HG03378 (cell line): Measurements from ENCODE around the gene CSH1.
A peak's percentile ranks its signal among the peaks of the same experiment; 100 is the strongest.
"Not testable (repeated sequence)": the region's sequence is repeated elsewhere in the genome, so short reads cannot be mapped to it uniquely, and the experiment has no call there.

ENCODE experiments used
- ATAC-seq: cut with Tn5 transposase; IDR thresholded peaks from one replicate; pipeline ENCODE4 v1.9.1; 2021; ENCODE audit warnings: mild to moderate bottlenecking, moderate library complexity; ENCODE audit not compliant: unreplicated experiment

CSH1 gene

DNA sequence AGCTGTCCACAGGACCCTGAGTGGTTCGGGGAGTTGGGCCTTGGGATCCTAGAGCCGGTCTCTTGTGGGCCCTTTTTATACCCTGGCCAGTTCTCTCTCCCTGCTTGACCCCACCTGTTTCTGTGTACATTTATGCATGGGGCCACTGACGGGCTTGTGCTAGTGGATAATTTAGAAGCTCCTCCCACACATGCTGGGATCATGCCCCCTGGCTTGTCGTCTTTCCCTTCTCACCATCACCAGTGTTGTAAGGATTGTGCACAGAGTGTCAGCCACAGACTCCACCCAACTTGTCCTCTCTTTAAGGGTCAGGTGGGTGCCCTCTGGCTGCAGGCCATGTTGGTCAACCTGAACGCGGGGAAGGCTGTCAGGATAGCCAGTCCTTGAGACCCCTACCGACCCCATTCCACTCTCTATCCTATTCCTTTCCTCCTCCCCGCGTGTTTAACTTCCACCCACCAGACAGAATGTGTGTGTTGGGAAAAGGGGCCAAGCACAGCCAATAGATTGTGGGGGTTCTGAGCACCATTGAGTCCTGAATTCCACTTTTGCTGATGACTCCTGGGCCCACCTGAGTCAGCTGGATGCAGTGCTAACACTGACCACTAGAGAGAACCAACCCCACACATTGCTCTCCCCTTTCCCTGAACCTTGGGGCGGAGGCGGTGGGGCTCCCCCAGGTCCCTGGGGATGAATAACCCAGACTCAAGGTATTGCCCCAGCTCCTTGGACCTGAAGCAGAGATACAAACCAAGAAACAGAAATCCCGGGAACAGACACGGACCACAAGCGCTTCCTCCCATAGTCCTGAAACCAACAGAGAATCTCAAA is at the start of gene CSH1:
CSH1 (minus strand) TSS at position 51 of the 831 bp plus-strand sequence. CDS start 63 bp downstream, outside the sequence.
- not testable (repeated sequence) for ATAC-seq

DNA sequence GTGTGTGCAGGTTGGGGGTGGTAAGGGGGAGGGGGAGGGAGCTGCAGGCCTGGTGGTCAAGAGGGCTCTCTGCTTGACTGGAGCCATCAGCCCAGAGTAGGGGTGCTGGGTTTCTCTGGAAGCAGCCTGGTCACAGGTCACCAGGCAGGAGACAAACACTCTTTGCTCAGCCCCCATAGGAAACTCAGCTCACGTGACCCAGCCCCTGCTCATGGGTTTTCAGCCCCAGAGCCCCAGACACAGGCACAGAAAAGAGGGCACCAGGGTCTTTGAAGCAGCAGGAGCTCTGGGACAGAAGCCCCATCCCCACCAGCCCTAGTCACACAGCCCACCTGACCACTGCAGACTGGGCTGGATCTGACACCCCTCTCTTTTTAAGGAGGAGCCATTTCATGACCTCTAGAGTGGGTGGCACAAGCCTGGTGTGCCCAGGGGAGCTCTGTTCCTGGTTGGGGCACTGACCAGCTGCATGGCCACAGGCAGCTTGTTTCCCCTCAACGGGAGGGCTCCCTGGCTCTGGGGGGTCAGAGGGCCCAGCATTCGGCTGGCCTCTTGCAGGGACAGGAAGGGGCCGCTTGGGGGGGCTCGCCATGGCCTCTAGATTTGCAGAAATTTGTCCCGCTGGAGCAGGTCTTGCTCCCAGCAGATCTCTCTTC is 49.5 kb upstream of the CSH1 start:
- ATAC-seq: no peak

DNA sequence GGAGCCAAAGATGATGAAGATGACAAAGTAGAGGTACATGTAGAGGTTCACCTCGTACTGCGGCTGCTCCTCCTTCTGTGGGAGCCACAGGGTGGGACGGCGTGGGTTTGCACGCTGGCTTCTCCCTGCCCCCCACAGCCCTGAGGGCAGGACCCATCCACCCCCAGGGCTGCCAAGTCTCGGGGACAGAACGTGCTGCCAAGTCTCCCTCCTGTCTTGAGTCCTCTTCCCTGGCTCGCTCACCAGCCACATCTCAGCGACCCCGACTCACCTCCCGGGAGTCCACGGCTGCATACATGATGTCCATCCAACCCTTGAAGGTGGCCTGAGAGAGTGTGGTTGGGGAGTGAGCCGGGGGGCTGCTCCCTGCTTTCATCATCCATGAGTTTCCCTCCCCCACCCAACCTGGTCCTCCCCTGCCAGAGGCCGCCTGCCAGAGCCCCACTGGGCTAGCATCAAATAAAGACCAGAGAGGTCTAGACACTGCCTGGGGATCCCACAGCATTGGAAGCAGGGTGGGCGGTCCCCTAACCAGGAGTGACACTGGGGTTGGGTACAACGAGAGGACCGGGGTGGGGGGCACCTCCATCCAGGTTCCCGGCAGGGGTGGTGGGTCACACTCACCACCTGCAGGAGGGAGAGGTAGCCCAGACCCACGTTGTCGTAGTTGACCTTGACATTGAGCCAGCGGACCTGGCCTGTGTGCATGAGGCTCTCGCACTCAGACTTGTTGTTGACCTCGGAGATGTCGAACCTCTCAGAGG is 48.5 kb upstream of the CSH1 start:
- ATAC-seq: no peak

DNA sequence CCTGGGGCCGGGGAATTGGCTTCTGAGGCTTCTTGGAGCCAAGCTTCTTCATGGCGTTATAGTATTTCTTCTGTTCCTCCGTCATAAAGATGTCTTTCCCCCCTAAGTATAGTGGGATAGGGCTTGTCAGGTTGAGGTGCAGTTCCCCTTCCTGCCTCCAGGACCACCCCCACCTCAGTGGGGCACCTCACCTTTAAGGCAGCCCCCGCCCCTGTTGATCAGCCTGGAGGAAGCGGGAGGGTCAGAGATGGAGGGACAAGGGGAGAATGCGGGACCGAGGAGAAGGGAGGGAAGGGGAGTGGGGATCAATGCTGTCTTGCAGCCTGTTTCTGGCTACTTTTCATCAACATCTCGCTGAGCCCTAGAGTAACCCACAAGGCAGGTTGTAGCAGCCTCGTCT is 47.4 kb upstream of the CSH1 start:
- no peak for ATAC-seq

DNA sequence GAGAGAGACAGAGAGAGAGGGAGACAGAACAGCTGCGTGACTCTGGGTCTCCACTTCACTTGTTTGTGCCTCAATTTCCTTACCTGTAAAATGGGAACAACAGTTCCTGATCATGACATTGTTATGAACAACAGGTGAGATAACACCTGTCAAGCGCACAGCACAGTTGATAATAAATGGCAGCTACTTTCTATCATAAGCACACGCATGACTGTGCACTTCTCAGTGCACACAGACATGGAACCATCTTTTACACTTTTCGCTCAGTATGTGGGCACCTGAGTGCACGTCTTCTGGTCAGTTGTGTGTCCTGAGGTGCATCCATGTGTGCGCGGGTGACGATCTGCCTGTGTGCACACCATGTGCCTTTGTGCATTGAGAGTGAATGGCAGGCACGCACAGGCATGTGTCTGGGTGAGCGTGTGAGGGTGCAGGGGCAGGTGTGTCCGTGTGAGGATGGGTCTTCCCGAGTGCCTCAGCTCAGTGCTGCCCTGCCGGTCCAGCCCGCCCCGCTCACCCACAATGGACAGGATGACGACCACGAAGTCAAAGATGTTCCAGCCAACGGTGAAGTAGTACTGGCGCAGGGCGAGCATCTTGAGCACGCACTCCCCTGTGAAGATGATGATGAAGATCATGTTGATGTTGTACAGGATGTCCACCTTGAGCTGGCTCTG is 46.1 kb upstream of the CSH1 start:
- ATAC-seq: no peak

DNA sequence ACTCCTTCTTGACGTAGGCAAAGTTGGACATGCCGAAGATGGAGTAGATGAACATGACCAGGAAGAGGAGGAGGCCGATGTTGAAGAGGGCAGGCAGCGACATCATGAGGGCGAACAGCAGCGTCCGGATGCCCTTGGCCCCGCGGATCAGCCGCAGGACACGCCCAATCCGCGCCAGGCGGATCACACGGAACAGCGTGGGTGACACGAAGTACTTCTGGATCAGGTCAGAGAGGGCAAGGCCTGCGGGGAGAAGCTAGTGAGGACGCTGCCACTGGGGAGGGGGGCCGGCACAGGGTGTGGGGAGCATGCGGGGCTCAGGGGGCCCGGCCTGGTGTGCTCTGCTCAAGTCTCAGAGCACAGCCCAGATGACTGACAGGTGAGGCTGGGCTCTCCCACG is 45.4 kb upstream of the CSH1 start:
- no peak for ATAC-seq

DNA sequence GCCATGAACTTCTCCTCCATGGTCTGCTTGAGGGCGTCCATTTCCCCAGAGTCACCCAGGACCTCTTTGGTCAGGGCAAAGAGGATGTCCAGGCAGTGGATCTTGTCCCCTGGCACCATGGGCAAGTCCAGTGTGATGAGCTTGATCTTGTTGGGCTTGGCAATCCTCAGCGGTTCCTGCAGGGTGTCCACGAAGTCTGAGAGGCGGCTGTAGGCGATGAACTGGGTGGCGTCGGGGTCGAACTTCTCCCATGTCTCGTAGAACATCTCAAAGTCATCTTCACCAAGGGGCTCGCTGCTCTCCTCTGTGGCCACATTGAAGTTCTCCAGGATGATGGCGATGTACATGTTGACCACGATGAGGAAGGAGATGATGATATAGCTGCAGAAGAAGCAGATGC is 44.8 kb upstream of the CSH1 start:
- no peak for ATAC-seq

DNA sequence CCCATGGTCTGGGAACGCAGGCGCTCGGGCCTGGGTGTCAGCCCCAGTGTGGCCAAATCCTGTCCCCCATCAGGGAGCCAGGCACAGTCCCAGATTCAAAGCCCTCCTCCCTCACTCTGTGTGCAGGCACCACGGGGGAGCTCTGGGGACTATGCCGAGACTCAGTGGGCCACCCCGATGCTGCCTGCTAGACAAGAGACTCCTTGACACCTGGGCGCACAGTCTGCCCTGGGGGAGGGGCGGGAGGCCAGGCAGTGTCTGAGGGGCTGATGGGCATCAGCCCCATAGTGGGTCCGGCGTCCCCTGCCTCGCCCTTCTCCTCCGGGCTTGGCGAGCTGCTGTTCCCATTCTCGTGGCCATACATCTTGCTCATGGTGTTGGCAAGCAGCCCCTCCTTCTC is 44.2 kb upstream of the CSH1 start:
- no peak for ATAC-seq

DNA sequence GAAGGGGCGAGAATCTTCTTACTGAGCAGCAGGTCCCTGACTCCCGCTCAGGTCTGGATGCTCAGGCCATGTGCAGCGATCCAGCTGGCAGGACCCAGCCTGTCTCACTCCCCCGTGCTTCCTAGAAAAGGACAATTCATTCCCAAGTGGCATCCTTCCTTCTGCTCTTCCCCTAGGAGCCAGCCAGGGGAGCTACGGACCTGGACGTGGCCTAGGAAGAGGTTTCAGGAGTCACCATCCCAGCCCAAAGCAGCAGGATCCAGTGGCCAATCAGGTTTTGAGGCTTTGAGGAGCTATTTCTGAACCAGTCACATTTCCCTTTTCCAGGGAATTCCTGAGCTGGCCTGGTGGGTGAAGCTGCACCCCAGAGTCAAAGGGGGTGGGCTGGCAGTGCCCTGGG is 43.5 kb upstream of the CSH1 start:
- no peak for ATAC-seq

DNA sequence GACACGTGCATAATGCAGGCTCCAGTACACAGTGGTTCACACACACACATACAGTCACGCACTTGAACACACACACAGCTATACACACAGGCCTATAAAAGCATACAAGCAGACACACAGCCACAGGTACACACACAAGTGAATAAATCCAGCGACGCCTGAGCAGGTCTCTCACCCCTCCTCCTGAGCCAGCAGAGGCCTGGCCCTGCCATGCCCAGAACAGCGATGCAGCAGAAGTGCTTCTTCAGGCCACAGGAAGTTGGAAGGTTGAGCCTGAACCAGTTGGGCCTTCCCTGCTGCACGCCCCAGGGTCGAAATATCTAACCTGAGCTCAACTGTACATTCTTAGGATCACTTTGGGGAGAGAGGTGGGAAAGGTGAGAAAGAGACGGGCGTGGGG is 43.0 kb upstream of the CSH1 start:
- no peak for ATAC-seq

DNA sequence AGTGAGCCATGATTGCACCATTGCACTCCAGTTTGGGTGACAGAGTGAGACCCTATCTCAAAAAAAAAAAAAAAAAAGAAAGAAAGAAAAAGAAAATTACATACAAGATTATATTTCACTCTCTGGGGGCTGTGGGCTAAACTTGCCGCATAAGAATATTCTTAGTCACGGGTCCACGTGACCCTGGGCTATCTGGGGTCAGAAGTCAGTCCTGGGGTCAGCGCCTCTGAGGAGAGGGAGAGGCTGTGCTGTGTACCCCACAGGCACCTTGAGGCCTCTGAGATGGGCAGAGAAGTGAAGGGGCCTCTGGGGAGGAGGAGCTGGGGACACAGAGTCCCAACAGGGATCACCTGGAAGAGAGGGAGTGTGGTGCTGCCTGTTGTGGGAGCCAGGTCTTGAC is 41.5 kb upstream of the CSH1 start:
- ATAC-seq: no peak

DNA sequence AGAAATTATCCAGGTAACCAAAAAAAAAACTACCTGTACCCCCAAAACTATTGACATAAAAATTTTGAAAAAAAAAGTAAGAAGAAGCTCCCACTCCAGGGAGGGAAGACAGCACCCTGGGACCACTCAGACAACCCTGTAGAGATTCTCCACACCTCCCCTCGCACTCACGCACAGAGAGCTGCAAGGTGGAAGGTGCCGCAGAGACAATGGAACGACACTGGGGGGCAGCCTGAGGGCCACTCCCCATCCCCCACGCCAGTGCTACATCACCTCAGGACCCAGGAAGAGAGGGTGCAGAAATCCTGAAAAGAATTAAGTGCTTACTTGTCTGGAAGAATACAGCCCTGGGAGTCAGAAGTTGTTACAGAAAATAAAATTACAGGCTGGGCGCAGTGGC is 40.9 kb upstream of the CSH1 start:
- no peak for ATAC-seq

DNA sequence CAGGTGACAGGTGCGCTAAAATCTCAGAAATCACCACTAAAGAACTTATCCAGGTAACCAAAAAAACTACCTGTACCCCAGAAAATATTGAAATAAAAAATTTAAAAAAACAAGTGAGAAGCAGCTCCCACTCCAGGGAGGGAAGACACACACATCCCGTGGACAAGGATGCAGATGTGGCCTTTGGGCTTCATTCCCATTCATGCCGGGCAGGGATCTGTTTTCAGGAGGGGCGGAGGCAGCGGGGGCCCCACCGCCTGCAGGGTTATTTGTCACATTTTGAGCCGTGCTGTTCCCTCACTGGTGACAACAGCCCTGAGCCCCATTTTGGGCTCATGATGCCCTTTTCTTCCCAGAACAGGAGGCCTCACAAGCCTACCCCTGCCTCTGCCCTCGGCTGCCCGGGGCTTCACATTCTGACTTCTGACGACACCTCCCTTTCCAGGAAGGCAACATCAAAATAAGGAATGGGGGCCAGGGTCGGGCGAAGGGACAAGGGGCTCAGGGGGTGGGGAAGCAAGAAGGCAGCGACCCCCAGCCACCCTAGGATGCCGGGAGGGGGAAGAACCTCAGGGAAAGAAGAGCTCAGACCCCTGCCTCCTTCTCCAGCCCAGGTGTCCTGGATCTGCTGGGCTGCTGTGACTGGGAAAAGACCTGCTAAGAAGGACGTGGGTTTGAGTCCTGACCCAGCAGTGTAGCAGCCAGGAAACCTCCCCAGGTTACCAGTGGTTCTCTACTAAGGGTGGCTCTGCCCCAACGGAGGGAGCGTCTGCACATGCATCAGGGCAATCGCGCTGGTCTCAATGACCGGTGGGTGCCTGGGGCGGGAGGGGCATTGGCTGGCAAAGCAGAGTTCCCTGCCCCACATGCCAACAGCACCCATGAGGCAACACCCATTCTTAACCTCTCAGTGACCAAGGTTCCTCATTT is 38.1 kb upstream of the CSH1 start:
- no peak for ATAC-seq

DNA sequence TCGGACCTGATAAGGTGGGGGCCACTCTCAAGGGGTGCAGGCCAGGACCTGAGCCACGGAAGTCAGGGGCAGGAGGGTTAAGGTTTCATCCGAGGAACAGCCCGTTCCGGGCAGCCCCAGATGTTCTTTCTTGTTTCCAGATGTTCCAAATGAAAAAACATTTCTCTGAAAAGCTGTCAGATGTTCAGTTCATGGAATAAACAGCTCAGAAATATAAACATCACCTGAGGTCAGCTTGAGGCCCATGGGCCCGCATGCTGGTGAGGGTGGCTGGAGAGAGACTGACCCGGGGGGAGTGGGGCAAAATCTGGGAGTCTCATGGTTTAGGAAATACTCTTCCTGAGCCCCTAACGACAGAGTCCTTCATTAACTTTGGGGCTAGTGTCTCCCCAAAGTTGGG is 37.2 kb upstream of the CSH1 start:
- ATAC-seq: no peak

DNA sequence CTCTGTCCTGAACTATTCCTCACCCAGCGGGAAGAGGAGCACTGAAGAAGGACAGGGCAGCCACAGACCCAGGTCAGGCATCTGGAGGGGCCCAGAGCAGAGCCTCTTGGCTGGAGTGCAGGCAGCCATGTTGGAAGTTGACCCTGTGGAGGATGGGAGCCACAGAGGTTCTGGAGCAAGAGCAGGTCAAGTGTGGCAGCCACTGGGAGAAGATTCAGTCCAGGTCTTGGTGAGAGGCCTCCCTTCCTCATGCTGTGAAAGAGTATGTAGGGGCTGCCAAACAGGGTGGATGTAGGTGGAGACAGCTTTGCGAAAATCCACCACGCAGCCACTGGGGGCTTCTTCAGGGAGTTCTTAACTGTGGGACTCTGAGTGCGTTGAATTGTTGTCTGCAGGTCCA is 36.3 kb upstream of the CSH1 start:
- peak; percentile 7 for ATAC-seq

DNA sequence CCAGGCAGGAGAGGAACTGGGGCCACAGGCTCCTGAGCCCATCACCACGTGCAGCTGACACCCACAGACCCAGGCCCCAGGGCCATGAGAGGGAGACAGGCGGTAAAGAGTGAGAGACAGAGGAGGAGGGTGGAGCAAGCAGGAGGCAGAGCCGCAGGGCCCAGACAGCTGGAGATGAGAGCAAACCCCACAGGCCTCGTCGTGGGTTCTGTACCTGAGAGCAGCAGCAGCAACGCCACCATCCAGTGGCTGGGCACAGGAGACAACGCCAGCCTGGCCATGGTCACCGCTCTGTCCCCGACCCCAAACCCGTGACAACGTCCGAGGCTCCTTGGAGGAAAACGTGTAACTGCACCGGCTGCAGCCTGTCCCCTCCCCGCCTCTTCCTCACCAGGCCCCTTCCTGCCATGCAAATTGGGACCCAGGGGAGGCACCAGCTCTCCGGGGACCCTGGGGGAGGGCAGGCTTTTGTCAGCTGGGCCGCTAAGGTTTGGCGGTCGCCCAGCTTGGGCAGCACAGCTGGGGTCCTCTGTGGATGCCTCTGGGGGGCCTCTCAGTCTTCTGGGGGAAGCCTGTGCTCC is 35.7 kb upstream of the CSH1 start, which contains the start of gene CD79B:
CD79B (minus strand) TSS at position 351 of the 581 bp plus-strand sequence; CDS start at position 281, 70 bp downstream.
- ATAC-seq: peak; percentile 71

DNA sequence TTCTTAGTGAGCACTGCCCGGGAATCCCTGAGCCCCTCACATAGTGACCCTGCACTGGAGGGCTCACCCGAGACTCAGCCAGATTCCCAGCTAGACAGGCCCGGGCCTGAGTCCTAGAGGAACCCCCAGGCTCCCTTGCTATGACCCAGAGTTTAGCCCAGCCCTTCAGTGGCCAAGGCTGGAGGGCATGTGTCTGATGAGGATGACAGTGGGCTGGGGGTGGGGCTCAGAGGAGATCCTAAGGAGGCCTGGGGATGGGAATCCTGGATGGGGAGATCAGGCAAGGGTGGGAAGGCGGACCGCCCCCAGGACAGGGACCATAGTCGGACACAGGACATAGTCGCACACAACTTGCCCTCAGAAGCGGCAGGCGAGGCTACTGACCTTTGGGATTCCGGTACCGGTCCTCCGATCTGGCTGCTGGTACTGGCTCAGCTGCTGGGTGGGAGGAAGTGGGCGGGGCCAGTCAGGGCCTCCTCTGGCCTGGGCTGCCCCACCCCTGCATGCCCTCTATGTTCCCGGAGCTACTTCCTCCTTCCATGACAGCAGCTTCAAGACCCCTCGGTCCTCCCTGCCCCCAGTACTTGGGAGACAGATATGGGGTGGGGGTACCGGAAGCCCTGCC is 34.7 kb upstream of the CSH1 start:
- no peak for ATAC-seq

DNA sequence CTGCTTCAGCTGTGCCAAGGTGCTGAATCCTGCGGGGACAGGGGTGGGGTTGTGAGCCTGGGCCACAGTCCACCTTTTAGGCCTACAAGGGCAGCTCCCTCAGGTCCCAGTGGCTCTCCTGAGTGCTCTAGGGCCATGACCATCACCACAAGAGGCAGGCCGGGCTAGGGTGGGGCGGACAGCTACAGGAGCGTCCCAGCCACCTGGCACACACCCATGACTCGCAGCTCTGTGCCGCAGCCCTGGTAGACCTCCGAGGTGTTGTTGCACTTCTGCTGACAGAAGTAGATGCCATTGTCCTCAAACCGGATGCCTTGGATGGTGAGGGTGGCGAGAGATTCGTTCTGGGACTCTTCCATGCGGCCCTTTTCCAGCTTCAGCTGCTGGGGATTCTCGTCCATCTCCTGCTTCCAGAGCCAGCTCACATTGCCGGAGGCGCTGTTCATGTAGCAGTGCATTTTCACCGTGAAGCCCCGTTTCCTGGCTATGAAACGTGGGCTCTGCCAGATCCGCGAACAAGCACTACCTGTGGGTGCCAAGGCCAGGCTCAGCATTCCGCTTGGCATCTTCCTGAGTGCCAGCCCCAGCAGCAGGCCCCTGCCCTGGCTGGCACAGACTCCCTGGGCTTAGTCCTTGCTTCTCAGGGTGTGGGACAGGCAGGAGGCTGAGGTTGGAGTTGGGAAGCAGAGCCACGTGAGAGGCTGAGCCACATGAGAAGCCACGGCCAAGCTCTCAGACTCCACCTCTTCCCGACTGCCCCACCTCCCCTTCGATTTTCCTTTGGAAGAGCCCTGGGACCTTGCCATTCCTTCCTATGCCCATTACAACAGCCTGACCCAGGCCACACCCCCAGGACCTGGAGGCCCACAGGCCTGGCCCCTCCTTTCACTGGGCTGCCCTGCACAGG is 33.7 kb upstream of the CSH1 start:
- no peak for ATAC-seq
